Occipital lobe (tissue), 3 donors: ENCODE measurements around the gene CTSS. TPM values are rescaled to one million over a fixed set of nuclear protein-coding genes. Genes with fewer than 3 reads are reported as not detected.

ENCODE experiments used
- DNase-seq: peaks from one replicate; lab custom pipeline; 2025; lab: John Stamatoyannopoulos, UW
- small RNA-seq: library from RNA; depleted of rRNA; stranded (forward); fragments of <200 nt; gene quantifications from one replicate; pipeline ENCODE3, GENCODE V24; 2014
- total RNA-seq: library from RNA; depleted of rRNA; stranded (reverse); fragments of >200 nt; gene quantifications from one replicate; pipeline ENCODE4 v1.2.3, GENCODE V29; 2014

CTSS gene
- total RNA-seq, 1 donor from 2014 or later = 11.9 TPM

- DNase-seq = peak; percentile 98
Observed at GRCh38 chr1:150696995-150697927, 68.3 kb downstream of the CTSS start, which contains the start of gene GOLPH3L. Gene GOLPH3L, minus strand, starts transcription at chr1:150697154. Its CDS starts 2,316 bp downstream, at chr1:150694838.

DNA sequence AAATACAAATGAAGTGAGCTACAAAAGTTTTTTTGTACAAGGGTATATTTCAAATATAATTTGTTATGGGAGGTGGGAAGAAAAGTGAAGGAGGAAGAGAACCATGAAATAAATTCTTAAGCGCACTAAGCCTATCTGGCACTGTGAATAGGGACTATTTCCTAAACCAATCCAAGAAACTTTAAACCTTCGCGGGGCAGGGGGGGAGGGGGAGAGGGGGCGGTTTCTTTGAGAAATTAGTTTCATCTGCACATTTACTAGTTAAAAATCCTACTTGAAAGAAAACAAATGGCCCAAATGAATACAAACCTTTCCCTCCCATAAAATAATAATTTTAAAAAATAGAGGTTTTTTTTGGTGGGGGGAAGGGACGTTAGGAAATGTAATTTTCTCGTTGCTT is 69.0 kb downstream of the CTSS start:
- DNase-seq = no peak

GRCh38 chr1:150696162-150696561 is 69.4 kb downstream of the CTSS start:
- no peak for DNase-seq

- no peak for DNase-seq
Observed at GRCh38 chr1:150695561-150695960, 70.0 kb downstream of the CTSS start.

GRCh38 chr1:150692720-150693119 is 72.9 kb downstream of the CTSS start:
- DNase-seq = no peak

- DNase-seq = no peak
Observed at GRCh38 chr1:150688763-150689162, 76.8 kb downstream of the CTSS start.

- no peak for DNase-seq
Observed at GRCh38 chr1:150686275-150686674, 79.3 kb downstream of the CTSS start.

GRCh38 chr1:150683914-150684313 is 81.7 kb downstream of the CTSS start:
- DNase-seq = no peak

Small RNA genes lying within 50 kb of the gene (small RNA-seq; reads per million reads assigned to genes)
- gene RNU6-1042P (not detected), gene RNU6-1309P (not detected)

Other genes with a start within 250 kb of the CTSS start
- 0.31 TPM for gene ADAMTSL4, start 216.4 kb downstream of the CTSS start, total RNA-seq
- 146 TPM for gene MCL1, start 186.2 kb downstream of the CTSS start, total RNA-seq
- 105 TPM for gene ENSA, start 136.2 kb downstream of the CTSS start, total RNA-seq
- gene GOLPH3L, start 68.6 kb downstream of the CTSS start, total RNA-seq = 5.8 TPM
- 0.78 TPM for gene HORMAD1, start 44.9 kb downstream of the CTSS start, total RNA-seq
- 7.2 TPM for gene CTSK, start 42.5 kb upstream of the CTSS start, total RNA-seq
- gene ARNT, start 110.8 kb upstream of the CTSS start, total RNA-seq = 20.0 TPM
- not detected for gene CTXND2, start 121.4 kb upstream of the CTSS start, total RNA-seq
- 51.5 TPM for gene SETDB1, start 160.6 kb upstream of the CTSS start, total RNA-seq
- 35.6 TPM for gene CERS2, start 209.1 kb upstream of the CTSS start, total RNA-seq
- gene ANXA9, start 216.5 kb upstream of the CTSS start, total RNA-seq = not detected
- gene MINDY1, start 241.1 kb upstream of the CTSS start, total RNA-seq = 10.5 TPM
- 25.3 TPM for gene PRUNE1, start 242.7 kb upstream of the CTSS start, total RNA-seq